Progenitor cell of endocrine pancreas (in vitro differentiated cells): ENCODE results near the gene TSGA10. TPM values are rescaled to one million over a fixed set of nuclear protein-coding genes. Genes with fewer than 3 reads are reported as not detected.
"Not testable (repeated sequence)": the region's sequence is repeated elsewhere in the genome, so short reads cannot be mapped to it uniquely, and the experiment has no call there.

Source experiments
- DNase-seq: peaks from one replicate; pipeline ENCODE4 v3.0.0; 2021; ENCODE audit warnings: low spot score; ENCODE audit not compliant: unreplicated experiment
- H3K27ac Mint-ChIP-seq: 2 replicates; pipeline ENCODE4 v1.8.0; 2021; ENCODE audit warnings: mild to moderate bottlenecking, moderate library complexity, mixed read lengths
- H3K27me3 Mint-ChIP-seq: 2 replicates; pipeline ENCODE4 v1.8.0; 2021; ENCODE audit warnings: mixed read lengths
- H3K36me3 Mint-ChIP-seq: 2 replicates; pipeline ENCODE4 v1.8.0; 2022; ENCODE audit warnings: mixed read lengths; ENCODE audit not compliant: insufficient read depth
- H3K4me1 Mint-ChIP-seq: 2 replicates; pipeline ENCODE4 v1.8.0; 2021; ENCODE audit warnings: low read depth, mixed read lengths
- H3K4me3 Mint-ChIP-seq: 2 replicates; pipeline ENCODE4 v1.8.0; 2021; ENCODE audit warnings: low read depth, mild to moderate bottlenecking, moderate library complexity, mixed read lengths
- H3K9me3 Mint-ChIP-seq: 2 replicates; pipeline ENCODE4 v1.8.0; 2021; ENCODE audit warnings: low read depth, mixed read lengths
- long read RNA-seq: library from polyadenylated mRNA; unstranded; transcript quantifications from one replicate; pipeline ENCODE4 v2.0.0, GENCODE V29; 2020
- total RNA-seq: library from RNA; stranded (reverse); gene quantifications from 2 replicates; pipeline ENCODE4 v1.2.1, GENCODE V29; 2021
- TF ChIP-seq, protein P1 (sequence below): fragments of 200-600 bp; sonication (generic); IDR thresholded peaks from one replicate; pipeline ENCODE4 v1.5.0; 2021; ENCODE audit warnings: antibody characterized with exemption, mild to moderate bottlenecking; ENCODE audit not compliant: unreplicated experiment

TSGA10 gene, protein sequence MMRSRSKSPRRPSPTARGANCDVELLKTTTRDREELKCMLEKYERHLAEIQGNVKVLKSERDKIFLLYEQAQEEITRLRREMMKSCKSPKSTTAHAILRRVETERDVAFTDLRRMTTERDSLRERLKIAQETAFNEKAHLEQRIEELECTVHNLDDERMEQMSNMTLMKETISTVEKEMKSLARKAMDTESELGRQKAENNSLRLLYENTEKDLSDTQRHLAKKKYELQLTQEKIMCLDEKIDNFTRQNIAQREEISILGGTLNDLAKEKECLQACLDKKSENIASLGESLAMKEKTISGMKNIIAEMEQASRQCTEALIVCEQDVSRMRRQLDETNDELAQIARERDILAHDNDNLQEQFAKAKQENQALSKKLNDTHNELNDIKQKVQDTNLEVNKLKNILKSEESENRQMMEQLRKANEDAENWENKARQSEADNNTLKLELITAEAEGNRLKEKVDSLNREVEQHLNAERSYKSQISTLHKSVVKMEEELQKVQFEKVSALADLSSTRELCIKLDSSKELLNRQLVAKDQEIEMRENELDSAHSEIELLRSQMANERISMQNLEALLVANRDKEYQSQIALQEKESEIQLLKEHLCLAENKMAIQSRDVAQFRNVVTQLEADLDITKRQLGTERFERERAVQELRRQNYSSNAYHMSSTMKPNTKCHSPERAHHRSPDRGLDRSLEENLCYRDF
- total RNA-seq: 12.3 and 13.8 TPM in 2 replicates
- long read RNA-seq, partial matches to known transcripts: 27 of 41 reads
- long read RNA-seq, other reads (novel, unspliced or antisense): 13 of 41 reads

DNA sequence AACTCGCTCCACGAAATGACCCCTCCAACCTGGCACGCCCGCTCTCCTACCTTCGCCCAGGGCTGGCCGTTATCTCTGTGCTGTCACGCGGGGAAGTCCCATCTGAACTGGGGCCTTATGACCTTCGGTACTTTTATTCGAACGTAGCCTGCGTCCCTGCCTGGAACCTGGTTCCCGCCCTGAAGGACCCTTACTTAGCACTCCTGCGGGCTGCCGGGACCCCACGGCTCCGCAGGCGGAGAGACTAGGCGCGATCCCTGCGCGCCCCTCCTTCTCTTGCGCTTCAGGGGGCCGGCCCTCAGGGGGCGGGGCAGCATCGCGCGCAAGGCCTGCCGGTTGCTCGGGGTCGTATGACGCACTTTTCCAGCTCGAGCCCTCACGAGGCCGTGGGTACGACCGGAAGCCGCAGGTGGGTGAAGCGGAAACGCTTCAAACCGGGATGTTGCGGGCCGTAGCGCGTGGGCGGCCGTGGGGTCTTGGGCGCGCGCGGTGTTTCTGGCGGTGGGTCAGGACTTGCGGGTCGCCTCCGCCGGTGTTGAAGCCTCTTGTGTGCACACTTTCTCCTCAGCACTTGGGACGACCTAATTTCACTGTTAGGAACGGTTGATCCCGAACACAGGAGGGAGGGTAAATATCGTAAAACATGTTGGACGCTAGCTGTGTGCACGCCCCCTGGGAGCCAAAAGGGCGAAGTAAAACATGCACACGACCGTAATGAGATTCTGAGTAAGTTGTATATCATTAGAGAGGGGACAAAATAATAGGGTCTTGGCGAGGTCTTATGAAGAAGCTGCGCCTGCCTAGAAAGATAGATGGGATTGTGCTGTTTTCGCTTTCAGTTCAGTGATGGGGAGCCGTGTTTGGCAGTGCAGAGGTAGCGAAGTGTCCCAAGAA, at the start of gene TSGA10, which contains the start of gene LIPT1:
Gene TSGA10, minus strand, starts transcription at position 300 of the 894 bp plus-strand sequence. CDS start 45,503 bp downstream, outside the sequence.
Gene LIPT1, plus strand, starts transcription at position 325 of the 894 bp plus-strand sequence. CDS start 6,991 bp downstream, outside the sequence.
- peak; percentile 74 for DNase-seq
- Mint-ChIP-seq H3K27ac (peak within 1 kb of the TSS; percentile 97), H3K36me3 (peaks cover 9% of the 10 kb centered on the region), H3K4me3 (peak within 1 kb of the TSS; percentile 96), H3K4me1 (peaks cover 20% of the 10 kb centered on the region), H3K9me3 (no peaks in the 10 kb centered on the region), H3K27me3 (no peaks in the 10 kb centered on the region)
- TF ChIP-seq, protein P1, sequence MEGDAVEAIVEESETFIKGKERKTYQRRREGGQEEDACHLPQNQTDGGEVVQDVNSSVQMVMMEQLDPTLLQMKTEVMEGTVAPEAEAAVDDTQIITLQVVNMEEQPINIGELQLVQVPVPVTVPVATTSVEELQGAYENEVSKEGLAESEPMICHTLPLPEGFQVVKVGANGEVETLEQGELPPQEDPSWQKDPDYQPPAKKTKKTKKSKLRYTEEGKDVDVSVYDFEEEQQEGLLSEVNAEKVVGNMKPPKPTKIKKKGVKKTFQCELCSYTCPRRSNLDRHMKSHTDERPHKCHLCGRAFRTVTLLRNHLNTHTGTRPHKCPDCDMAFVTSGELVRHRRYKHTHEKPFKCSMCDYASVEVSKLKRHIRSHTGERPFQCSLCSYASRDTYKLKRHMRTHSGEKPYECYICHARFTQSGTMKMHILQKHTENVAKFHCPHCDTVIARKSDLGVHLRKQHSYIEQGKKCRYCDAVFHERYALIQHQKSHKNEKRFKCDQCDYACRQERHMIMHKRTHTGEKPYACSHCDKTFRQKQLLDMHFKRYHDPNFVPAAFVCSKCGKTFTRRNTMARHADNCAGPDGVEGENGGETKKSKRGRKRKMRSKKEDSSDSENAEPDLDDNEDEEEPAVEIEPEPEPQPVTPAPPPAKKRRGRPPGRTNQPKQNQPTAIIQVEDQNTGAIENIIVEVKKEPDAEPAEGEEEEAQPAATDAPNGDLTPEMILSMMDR: peak; percentile 49

DNA sequence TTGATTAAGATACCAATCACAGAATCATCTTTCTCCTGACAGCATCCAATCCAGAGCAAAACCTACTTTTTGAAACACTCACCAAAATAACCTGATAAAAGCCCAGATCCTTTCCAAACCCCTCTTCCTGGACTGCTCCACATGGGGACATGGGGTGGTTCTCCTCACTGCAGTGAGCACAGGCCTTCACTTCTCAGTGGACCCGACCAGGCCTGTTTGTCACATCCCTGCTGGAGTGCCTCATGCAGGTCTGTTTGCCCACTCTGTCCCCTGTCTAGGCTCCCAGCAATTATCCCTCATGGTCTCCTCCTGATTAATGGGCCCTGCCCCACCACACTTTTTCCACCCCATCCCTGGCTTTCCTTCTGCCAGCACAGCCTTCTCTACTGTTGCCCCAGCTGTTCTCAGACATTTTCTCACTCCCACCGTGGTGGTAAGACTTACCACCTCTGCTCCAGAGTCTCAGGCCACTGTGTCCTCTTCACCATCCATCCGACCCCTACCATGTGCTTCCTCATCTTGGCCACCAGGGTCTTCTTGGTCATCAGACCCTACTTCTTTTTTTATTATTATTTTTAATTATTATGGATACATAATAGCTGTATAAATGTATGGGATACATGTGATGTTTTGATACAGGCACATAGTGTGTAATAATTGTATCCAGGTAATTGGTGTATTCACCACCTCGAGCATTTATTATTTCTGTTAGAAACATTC, 47.4 kb upstream of the TSGA10 start:
- no peak for DNase-seq
- peak overlapping the region; percentile 73 for H3K27ac Mint-ChIP-seq
- peaks cover 22% of the 10 kb centered on the region for H3K36me3 Mint-ChIP-seq
- TF ChIP-seq, protein P1: peak; percentile 37
- no peaks in the 10 kb centered on the region for H3K4me1 Mint-ChIP-seq
- H3K27me3 Mint-ChIP-seq: no peaks in the 10 kb centered on the region
- peaks cover 24% of the 10 kb centered on the region for H3K9me3 Mint-ChIP-seq
- no peak overlapping the region for H3K4me3 Mint-ChIP-seq

DNA sequence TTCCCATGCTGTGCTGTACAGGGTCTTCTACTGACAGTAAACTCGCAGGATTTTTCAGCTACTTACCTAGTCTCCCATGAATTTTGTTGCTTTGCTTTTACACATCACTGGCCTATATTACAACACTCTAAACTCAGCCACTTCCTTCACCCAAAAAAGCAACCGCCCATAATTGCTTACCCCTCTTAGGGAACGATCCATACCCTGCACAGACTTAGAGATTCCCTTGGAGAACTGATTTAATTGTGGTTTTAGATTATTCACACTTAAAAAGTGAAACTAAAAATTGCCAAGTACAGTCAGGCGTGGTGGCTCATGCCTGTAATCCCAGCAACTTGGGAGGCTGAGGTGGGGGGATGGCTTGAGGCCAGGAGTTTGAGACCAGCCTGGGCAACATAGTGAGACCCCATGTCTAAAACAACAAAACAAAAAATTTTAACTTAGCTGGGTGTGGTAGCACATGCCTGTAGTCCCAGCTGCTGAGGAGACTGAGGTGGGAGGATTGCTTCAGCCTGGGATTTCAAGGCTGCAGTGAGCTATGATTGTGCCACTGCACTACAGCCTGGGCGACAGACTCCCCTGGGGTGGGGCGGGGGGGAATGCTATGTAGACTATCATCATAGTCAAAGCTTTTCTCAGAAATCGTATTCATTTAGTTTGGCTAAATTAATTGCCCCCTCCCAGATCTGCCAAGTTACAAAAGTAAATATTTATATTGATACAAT, 45.5 kb upstream of the TSGA10 start:
- TF ChIP-seq, protein P1: no peak
- Mint-ChIP-seq H3K4me1 (no peaks in the 10 kb centered on the region), H3K9me3 (peaks cover 10% of the 10 kb centered on the region), H3K27me3 (no peaks in the 10 kb centered on the region), H3K27ac (no peak overlapping the region), H3K36me3 (peaks cover 14% of the 10 kb centered on the region), H3K4me3 (no peak overlapping the region)
- DNase-seq: no peak

DNA sequence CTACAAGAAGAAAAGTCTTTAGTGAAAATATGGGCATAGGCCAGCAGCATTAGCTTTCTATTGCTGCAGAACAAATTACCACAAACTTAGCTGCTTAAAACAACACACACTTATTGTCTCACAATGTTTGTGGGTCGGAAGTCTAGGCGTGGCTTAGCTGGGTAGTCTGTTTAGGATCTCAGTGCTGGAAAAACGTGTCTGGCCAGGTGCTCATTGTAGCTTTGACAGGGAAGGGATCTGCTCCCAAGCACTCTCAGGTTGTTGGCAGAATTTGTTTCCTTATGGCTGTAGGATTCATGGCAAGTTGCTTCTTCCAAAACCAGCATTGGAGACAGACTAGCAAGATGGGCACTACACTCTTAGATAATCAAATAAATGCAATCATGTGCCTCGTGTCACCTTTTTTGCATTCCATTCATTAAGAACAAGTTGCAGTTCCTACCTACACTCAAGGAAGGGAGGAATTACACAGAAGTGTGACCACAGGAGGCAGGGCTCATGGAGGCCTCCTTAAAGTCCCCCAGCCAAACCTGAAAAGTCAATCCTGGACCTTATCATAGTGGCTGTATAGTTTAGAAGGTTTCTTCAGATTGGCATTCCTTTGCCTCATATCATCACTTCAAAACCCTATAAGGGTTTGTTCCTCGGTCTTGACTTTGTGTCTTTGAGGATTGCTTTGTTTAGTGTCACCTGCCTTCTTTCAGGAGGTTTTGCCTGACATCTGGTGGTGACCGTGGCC, 43.5 kb upstream of the TSGA10 start:
- TF ChIP-seq, protein P1: no peak
- no peak overlapping the region for H3K27ac Mint-ChIP-seq

DNA sequence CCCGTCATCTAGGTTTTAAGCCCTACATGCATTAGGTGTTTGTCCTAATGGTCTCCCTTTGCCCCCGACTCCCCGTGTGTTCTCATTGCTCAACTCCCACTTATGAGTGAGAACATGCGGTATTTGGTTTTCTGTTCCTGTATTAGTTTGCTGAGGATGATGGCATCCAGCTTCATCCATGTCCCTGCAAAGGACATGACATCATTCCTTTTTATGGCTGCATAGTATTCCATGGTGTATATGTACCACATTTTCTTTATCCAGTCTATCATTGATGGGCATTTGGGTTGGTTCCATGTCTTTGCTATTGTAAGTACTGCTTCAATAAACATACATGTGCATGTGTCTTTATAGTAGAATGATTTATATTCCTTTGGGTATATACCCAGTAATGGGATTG, 37.6 kb upstream of the TSGA10 start:
- not testable (repeated sequence) for H3K27me3 Mint-ChIP-seq, H3K4me3 Mint-ChIP-seq, H3K4me1 Mint-ChIP-seq, DNase-seq, H3K9me3 Mint-ChIP-seq, H3K27ac Mint-ChIP-seq
- peaks cover 31% of the 10 kb centered on the region for H3K36me3 Mint-ChIP-seq

More for the DNA sequence above, 43.5 kb upstream of the TSGA10 start:
- no peaks in the 10 kb centered on the region for H3K4me1 Mint-ChIP-seq
- H3K27me3 Mint-ChIP-seq: no peaks in the 10 kb centered on the region
- no peak for DNase-seq
- peaks cover 9% of the 10 kb centered on the region for H3K36me3 Mint-ChIP-seq
- H3K9me3 Mint-ChIP-seq: peaks cover 3% of the 10 kb centered on the region
- H3K4me3 Mint-ChIP-seq: no peak overlapping the region
